GM10248 (cell line): Measurements from ENCODE around the gene FLOT2.

ENCODE experiments used
- CTCF ChIA-PET: fragments of 300-600 bp; sonication (Branson Sonifier 250); formaldehyde crosslinking; extraction: SDS; loops from one replicate; lab custom pipeline; 2021; ENCODE audit warnings: antibody characterized with exemption; lab: Yijun Ruan, JAX
- POLR2A ChIA-PET: fragments of 350-650 bp; sonication (Branson Sonifier 250); formaldehyde crosslinking; extraction: SDS; loops from one replicate; lab custom pipeline; 2020; ENCODE audit warnings: antibody characterized with exemption; lab: Yijun Ruan, JAX
- DNase-seq: peaks from one replicate; pipeline ENCODE4 v3.0.0; 2012; ENCODE audit errors: extremely low spot score
- CTCF ChIP-seq: IDR thresholded peaks from 2 replicates; pipeline ENCODE4 v1.5.1; 2012; ENCODE audit warnings: mild to moderate bottlenecking, low read depth; ENCODE audit errors: extremely low read depth, missing control alignments, control extremely low read depth

Gene FLOT2

DNA sequence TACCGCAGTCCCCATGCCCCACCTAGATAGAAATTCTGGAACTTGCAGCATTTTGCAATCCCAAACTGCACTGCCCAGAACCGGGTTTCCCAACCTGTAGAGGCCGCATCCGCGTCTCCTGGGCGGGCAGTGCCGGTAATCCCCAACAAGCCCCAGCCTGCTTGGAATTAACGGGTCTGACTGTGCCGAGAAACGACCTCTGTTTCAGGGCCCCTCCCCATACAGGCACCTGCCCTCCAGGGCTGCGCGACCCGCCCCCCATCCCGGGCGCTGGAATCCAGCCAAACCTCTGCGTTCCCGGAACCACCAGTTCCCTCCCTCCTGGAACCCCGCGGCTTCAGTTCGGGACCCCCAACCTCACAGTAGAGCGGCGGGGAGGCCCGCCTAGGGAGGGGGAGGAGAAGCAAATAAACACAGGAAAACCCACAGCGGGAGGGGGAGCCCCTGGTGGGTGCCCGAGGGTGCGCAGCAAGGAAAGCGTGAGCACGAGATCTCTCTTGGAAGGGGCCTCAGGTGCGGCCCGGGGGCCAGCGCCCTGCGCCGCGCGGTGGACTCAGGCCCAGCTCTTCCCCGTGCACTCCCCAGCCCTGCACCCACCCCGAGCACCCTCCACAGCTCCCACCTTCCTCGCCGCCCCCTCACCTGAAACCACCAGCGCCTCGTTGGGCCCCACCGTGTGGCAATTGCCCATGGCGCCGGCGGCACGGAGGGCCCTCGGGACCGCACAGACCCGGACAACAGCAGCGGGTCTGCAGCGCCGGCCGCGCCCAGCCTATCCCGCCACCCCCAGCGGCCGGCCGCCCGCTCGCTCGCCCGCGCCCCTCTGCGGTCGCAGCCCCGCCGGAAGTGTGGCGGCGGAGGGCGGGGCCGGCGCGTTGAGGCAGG, at the start of gene FLOT2:
FLOT2 (minus strand) TSS at position 850 of the 885 bp plus-strand sequence; CDS start at position 691, 159 bp downstream.
- no peak for TF ChIP-seq CTCF
- CTCF ChIA-PET = interaction anchor here (0.8 to 8.0 kb wide), 14 partner anchors 9 to 249 kb away, joined by 3 to 35 read pairs (median 4); partner anchors contain the start of gene TLCD1
- DNase-seq = peak; percentile 56
- POLR2A ChIA-PET = no interaction called here

DNA sequence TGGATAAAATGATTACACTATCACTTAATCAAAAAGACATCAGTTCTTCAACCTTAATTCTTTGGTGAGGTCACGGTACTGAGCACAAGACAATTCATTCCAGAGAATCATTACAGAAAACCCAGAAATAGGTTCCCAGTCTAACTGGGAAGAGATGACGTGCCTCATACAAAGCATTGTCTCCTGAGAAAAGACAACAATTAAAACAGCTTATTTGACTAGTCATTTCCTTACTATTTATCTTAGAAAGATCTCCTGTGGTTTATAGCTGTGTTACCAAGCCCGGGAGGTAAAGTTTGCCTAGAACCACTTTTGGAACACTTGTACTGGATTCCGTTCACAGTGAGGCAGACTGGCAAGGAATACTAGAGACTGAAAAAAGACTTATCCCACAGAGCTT, 48.7 kb upstream of the FLOT2 start:
- no peak for DNase-seq
- no peak for TF ChIP-seq CTCF
- ChIA-PET CTCF (interaction anchor here (1.1 to 3.6 kb wide), 6 partner anchors 10 to 219 kb away, joined by 3 to 19 read pairs (median 5); partner anchors contain the start of genes DHRS13 and TLCD1), POLR2A (no interaction called here)

- ChIA-PET POLR2A (no interaction called here), CTCF (interaction anchor here (0.7 to 3.6 kb wide), 11 partner anchors 9 to 218 kb away, joined by 3 to 19 read pairs (median 3); partner anchors contain the start of genes DHRS13 and TLCD1)
- no peak for DNase-seq
- no peak for TF ChIP-seq CTCF
Measured at GRCh38 chr17:28944862-28945741, 47.6 kb upstream of the FLOT2 start.

DNA sequence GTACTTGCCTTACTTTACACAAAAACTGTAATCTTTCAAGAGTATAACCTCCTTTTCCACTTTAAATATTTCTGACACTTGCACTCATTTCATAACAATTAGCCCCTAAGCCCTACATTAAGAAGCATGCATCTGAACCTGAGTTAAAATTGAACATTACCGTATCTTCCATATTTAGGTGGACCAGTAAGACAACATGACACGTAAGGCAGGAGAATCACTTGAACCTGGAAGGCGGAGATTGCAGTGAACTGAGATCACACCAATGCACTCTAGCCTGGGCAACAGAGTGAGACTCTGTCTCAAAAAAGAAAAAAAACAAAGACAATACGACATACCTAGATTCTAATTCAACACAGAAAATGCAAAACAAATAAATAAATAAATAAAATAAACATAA, 46.8 kb upstream of the FLOT2 start:
- no peak for TF ChIP-seq CTCF
- no peak for DNase-seq
- POLR2A ChIA-PET = no interaction called here
- CTCF ChIA-PET = interaction anchor here (0.7 to 2.8 kb wide), 6 partner anchors 9 to 181 kb away, joined by 3 to 12 read pairs (median 6); partner anchors contain the start of gene DHRS13

DNA sequence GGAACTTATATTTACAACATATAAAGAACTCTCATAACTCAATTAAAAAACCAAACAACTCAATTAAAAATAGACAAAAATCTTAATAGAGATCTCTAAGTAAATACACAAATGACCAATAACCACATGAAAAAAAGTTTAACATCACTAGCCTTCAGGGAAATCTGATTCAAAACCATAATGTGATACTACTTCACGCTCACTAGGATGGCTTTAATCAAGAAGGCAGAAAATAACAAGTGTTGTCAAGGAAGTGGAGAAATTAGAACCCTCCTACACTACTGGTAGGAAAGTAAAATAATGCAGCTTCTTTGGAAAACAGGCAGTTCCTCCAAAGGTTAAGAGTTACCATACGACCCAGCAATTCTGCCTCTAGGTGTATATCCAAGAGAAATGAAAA, 45.4 kb upstream of the FLOT2 start:
- TF ChIP-seq CTCF = no peak
- ChIA-PET POLR2A (no interaction called here), CTCF (interaction anchor here (1.2 to 2.0 kb wide), 3 partner anchors 15 to 179 kb away, joined by 3 to 6 read pairs (median 5); no protein-coding TSS in a partner anchor)

DNA sequence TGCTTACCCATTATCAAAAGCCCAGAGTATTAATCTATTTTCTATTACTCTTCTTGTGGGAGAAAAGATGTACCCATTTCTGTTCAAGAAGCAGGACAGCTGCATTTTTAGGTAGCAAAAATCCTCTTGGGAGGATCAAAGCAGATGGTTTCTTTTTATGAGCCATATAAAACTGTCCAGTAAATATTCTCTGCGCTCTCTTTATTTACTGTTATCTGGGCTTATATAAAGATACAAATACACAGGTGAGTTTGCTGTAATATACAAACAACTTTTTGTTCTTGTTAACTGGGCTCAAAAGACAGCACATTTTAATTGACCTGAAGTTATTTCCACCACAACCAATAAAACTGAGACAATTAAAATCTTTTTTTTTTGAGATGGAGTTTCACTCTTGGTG, 43.7 kb upstream of the FLOT2 start:
- POLR2A ChIA-PET = interaction anchor here (0.6 kb wide), 1 partner anchor 183 kb away, joined by 4 read pairs; no protein-coding TSS in a partner anchor

More for the DNA sequence above, 45.4 kb upstream of the FLOT2 start:
- DNase-seq = no peak

More for the DNA sequence above, 43.7 kb upstream of the FLOT2 start:
- CTCF ChIA-PET = interaction anchor here (0.7 to 1.3 kb wide), 2 partner anchors 11 to 14 kb away, joined by 3 to 5 read pairs; no protein-coding TSS in a partner anchor
- no peak for TF ChIP-seq CTCF
- DNase-seq = no peak
